HepG2 (cell line): ENCODE measurements around the gene DVL3. TPM values are rescaled to one million over a fixed set of nuclear protein-coding genes. Genes with fewer than 3 reads are reported as not detected.
A peak's percentile ranks its signal among the peaks of the same experiment; 100 is the strongest.

Experiments used
- ARHGAP35 ChIP-seq: sonication (generic); formaldehyde crosslinking; IDR thresholded peaks from 2 replicates; pipeline ENCODE4 v1.9.0; 2022; ENCODE audit warnings: mild to moderate bottlenecking, inconsistent platforms, moderate library complexity, missing genetic modification reagents, borderline replicate concordance
- BRCA1 ChIP-seq: sonication (generic); formaldehyde crosslinking; IDR thresholded peaks from 2 replicates; pipeline ENCODE4 v1.4.0; 2020; ENCODE audit warnings: missing genetic modification reagents
- CERS6 ChIP-seq: sonication (generic); formaldehyde crosslinking; IDR thresholded peaks from 2 replicates; pipeline ENCODE4 v1.5.0; 2020; ENCODE audit warnings: missing genetic modification reagents
- FOXP4 ChIP-seq: sonication (generic); formaldehyde crosslinking; IDR thresholded peaks from 2 replicates; pipeline ENCODE4 v1.4.0; 2020; ENCODE audit warnings: missing genetic modification reagents
- HNF1B ChIP-seq: sonication (generic); formaldehyde crosslinking; IDR thresholded peaks from 2 replicates; pipeline ENCODE4 v1.5.1; 2020; ENCODE audit warnings: mild to moderate bottlenecking, moderate library complexity, missing genetic modification reagents
- HNRNPH1 ChIP-seq: fragments of 200-400 bp; formaldehyde crosslinking; optimal IDR thresholded peaks from 2 replicates; pipeline ENCODE3; 2017; ENCODE audit warnings: mild to moderate bottlenecking, low read depth, low read length
- KMT2A ChIP-seq: sonication (generic); formaldehyde crosslinking; IDR thresholded peaks from 2 replicates; pipeline ENCODE4 v1.4.0; 2020; ENCODE audit warnings: missing genetic modification reagents
- MTF1 ChIP-seq: sonication (generic); formaldehyde crosslinking; IDR thresholded peaks from 2 replicates; pipeline ENCODE4 v1.5.0; 2020; ENCODE audit warnings: missing genetic modification reagents
- NFYB ChIP-seq: sonication (generic); formaldehyde crosslinking; IDR thresholded peaks from 2 replicates; pipeline ENCODE4 v1.4.0; 2020; ENCODE audit warnings: missing genetic modification reagents
- ONECUT2 ChIP-seq: sonication (generic); formaldehyde crosslinking; IDR thresholded peaks from 2 replicates; pipeline ENCODE4 v1.4.0; 2020; ENCODE audit warnings: missing genetic modification reagents
- POLR2AphosphoS2 ChIP-seq: IDR thresholded peaks from 2 replicates; pipeline ENCODE4 v1.6.1; 2011; ENCODE audit warnings: low read depth, low read length, improper control_type of control experiment
- PRMT3 ChIP-seq: sonication (generic); formaldehyde crosslinking; IDR thresholded peaks from 2 replicates; pipeline ENCODE4 v1.8.1; 2022; ENCODE audit warnings: low read depth, mild to moderate bottlenecking, moderate library complexity, missing genetic modification reagents, borderline replicate concordance
- RCOR2 ChIP-seq: IDR thresholded peaks from 2 replicates; pipeline ENCODE4 v1.6.1; 2016; ENCODE audit warnings: missing biosample characterization, missing genetic modification reagents
- SP5 ChIP-seq: IDR thresholded peaks from 2 replicates; pipeline ENCODE4 v1.6.1; 2016; ENCODE audit warnings: low read depth, borderline replicate concordance
- ZMYM2 ChIP-seq: sonication (generic); formaldehyde crosslinking; IDR thresholded peaks from 2 replicates; pipeline ENCODE4 v1.8.0; 2022; ENCODE audit warnings: mild to moderate bottlenecking, missing genetic modification reagents
- ZNF205 ChIP-seq: IDR thresholded peaks from 2 replicates; pipeline ENCODE4 v1.6.1; 2018; ENCODE audit warnings: missing biosample characterization, missing genetic modification reagents
- ZNF570 ChIP-seq: sonication (generic); formaldehyde crosslinking; IDR thresholded peaks from 2 replicates; pipeline ENCODE4 v1.4.0; 2020; ENCODE audit warnings: mild to moderate bottlenecking, missing genetic modification reagents, borderline replicate concordance
- ZNF766 ChIP-seq: sonication (generic); formaldehyde crosslinking; IDR thresholded peaks from 2 replicates; pipeline ENCODE4 v1.5.0; 2020; ENCODE audit warnings: missing genetic modification reagents, borderline replicate concordance
- ZNF780A ChIP-seq: sonication (generic); formaldehyde crosslinking; IDR thresholded peaks from 2 replicates; pipeline ENCODE4 v1.8.0; 2022; ENCODE audit warnings: mild to moderate bottlenecking, missing genetic modification reagents, moderate library complexity
- ZSCAN31 ChIP-seq: sonication (generic); formaldehyde crosslinking; IDR thresholded peaks from 2 replicates; pipeline ENCODE4 v1.5.0; 2020; ENCODE audit warnings: low read depth, mild to moderate bottlenecking, missing genetic modification reagents
- polyA plus RNA-seq, 8 experiments: library from polyadenylated mRNA; depleted of rRNA in 3 of 8; stranded (reverse) in 7 of 8; unstranded in 1 of 8; fragments of >200 nt; fragmentation: Illumina TruSeq in 4 of 8; extraction: Trizol in 4 of 8; gene quantifications; 2 replicates each; pipeline versions ENCODE4 v1.2.1 to v1.2.3, GENCODE V29; 2011 to 2016; ENCODE audit warnings: low read depth in 4 of 8, missing spikeins in 1 of 8, mixed read lengths in 1 of 8; ENCODE audit not compliant: insufficient read depth in 1 of 8
- total RNA-seq, 5 experiments: library from RNA; depleted of rRNA; stranded (reverse); fragments of >200 nt; fragmentation: Illumina TruSeq; extraction: Trizol; gene quantifications; 2 replicates each; pipeline ENCODE4 v1.2.3, GENCODE V29; 2016; ENCODE audit warnings: low read depth in 1 of 5
- TF ChIP-seq, protein P1 (sequence below): sonication (generic); formaldehyde crosslinking; IDR thresholded peaks from 2 replicates; pipeline ENCODE4 v1.4.0; 2020; ENCODE audit warnings: missing genetic modification reagents
- TF ChIP-seq, protein P2 (sequence below): sonication (generic); formaldehyde crosslinking; IDR thresholded peaks from 2 replicates; pipeline ENCODE4 v1.8.0; 2022; ENCODE audit warnings: missing genetic modification reagents, mild to moderate bottlenecking, borderline replicate concordance
- TF ChIP-seq, protein P3 (sequence below), 2 experiments: fragments of 450-650 bp in 1 of 2; sonication (generic) in 1 of 2; formaldehyde crosslinking; IDR thresholded peaks; 2 replicates each; pipeline versions ENCODE4 v1.5.0 to v1.8.0; 2020 to 2022; ENCODE audit warnings: mild to moderate bottlenecking in 1 of 2, missing genetic modification reagents in 1 of 2

Gene DVL3
- total and polyA plus RNA-seq, 2 of the 13 experiments (the other 11 are each of a cell fraction or from before 2014, with no cell fraction given): 29.0 to 36.1 TPM

DNA sequence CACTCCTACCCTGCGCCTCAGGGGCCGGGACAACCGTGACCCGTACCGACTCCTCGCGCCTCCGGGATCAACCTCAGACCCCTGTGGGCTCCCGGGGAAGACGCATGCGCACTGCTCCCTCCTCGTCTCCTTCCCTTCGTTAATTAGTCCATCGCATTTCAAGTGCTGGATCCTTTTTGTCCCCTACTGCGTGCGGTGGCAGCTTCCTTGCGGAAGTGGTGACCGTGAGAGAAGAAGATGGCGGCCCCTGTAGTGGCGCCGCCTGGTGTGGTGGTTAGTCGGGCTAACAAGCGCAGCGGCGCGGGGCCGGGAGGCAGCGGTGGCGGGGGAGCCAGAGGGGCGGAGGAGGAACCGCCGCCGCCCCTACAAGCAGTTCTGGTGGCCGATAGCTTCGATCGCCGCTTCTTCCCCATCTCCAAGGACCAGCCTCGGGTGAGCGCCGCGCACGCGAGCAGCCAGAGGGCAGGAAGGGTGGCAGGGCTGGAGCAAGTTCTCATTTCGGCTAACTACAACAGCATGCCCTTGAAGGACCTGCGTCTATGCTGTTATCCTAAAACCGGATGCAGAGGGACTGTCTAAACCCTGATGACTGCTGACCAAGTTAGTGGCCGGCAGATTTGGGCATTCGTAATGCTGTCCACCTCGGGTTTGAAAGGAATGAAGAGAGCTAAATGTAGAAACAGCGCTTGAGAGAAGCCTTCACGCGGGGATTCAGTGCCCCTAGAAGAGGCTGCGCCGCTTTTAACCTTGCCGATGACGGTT lies 19.8 kb upstream of the DVL3 start, which contains the start of gene EIF2B5 (continued):
- peak; percentile 56 for TF ChIP-seq FOXP4 (CRISPR knock-in tag)
- TF ChIP-seq HNF1B: peak; percentile 97
- TF ChIP-seq CERS6: no peak
- TF ChIP-seq ZSCAN31: peak; percentile 69; the same call in 1 of the 2 replicates
- TF ChIP-seq ARHGAP35 (CRISPR knock-in tag): no peak
- no peak for TF ChIP-seq BRCA1
- no peak for TF ChIP-seq POLR2AphosphoS2
- TF ChIP-seq PRMT3 (CRISPR knock-in tag): no peak
- TF ChIP-seq, protein P1, sequence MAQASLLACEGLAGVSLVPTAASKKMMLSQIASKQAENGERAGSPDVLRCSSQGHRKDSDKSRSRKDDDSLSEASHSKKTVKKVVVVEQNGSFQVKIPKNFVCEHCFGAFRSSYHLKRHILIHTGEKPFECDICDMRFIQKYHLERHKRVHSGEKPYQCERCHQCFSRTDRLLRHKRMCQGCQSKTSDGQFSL (CRISPR knock-in tag): no peak
- TF ChIP-seq, protein P2, sequence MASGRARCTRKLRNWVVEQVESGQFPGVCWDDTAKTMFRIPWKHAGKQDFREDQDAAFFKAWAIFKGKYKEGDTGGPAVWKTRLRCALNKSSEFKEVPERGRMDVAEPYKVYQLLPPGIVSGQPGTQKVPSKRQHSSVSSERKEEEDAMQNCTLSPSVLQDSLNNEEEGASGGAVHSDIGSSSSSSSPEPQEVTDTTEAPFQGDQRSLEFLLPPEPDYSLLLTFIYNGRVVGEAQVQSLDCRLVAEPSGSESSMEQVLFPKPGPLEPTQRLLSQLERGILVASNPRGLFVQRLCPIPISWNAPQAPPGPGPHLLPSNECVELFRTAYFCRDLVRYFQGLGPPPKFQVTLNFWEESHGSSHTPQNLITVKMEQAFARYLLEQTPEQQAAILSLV (CRISPR knock-in tag): peak; percentile 50; the same call in 1 of the 2 replicates
- TF ChIP-seq RCOR2 (CRISPR knock-in tag): 0 out of 2 replicates have a peak, but pooled peaks have one; percentile 17
- peak; percentile 26 for TF ChIP-seq NFYB (CRISPR knock-in tag)
- TF ChIP-seq, protein P3, sequence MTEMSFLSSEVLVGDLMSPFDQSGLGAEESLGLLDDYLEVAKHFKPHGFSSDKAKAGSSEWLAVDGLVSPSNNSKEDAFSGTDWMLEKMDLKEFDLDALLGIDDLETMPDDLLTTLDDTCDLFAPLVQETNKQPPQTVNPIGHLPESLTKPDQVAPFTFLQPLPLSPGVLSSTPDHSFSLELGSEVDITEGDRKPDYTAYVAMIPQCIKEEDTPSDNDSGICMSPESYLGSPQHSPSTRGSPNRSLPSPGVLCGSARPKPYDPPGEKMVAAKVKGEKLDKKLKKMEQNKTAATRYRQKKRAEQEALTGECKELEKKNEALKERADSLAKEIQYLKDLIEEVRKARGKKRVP (CRISPR knock-in tag; IDR thresholded peaks at IDR 0.05): no peak; a peak in 1 of 4 replicates
- peak; percentile 95 for TF ChIP-seq KMT2A (CRISPR knock-in tag)
- no peak for TF ChIP-seq ZNF780A (CRISPR knock-in tag)
- TF ChIP-seq ZNF570 (CRISPR knock-in tag): no peak
- TF ChIP-seq ONECUT2 (CRISPR knock-in tag): no peak; the same call in 1 of the 2 replicates
- TF ChIP-seq MTF1 (CRISPR knock-in tag): no peak; the same call in 1 of the 2 replicates
- TF ChIP-seq ZMYM2 (CRISPR knock-in tag): 0 out of 2 replicates have a peak, but pooled peaks have one; percentile 48
- no peak for TF ChIP-seq SP5
- no peak for TF ChIP-seq ZNF766 (CRISPR knock-in tag)
- TF ChIP-seq ZNF205: peak; percentile 43
- no peak for TF ChIP-seq HNRNPH1
